Body of pancreas (tissue), 4 donors: ENCODE data around the gene VPS9D1. TPM values are rescaled to one million over a fixed set of nuclear protein-coding genes. Genes with fewer than 3 reads are reported as not detected.
A peak's percentile ranks its signal among the peaks of the same experiment; 100 is the strongest.

Source experiments
- ATAC-seq: fragments of 150-250 bp; one replicate; pipeline ENCODE4 v1.9.1; 2016
- DNase-seq, 4 donors: peaks; one replicate each; pipeline ENCODE4 v3.0.0-alpha.2; 2019
- H3K27ac ChIP-seq, 4 donors: fragments of 200-600 bp; sonication (generic); 1 replicate in 3 of 4; 2 replicates in 1 of 4; pipeline versions ENCODE4 v1.5.1 to v1.6.1; 2016 to 2019; ENCODE audit warnings: mild to moderate bottlenecking in 1 of 4, mixed read lengths in 1 of 4, moderate library complexity in 1 of 4
- H3K27me3 ChIP-seq, 2 donors: fragments of 200-600 bp; sonication (generic); one replicate each; pipeline ENCODE4 v1.6.0; 2016; ENCODE audit warnings: mild to moderate bottlenecking in 1 of 2
- H3K36me3 ChIP-seq, 2 donors: fragments of 200-600 bp; sonication (generic); replicated peaks in 1 of 2; 2 replicates each; pipeline ENCODE4 v1.5.1; 2016; ENCODE audit warnings: low read depth in 2 of 2; ENCODE audit not compliant: insufficient read depth in 1 of 2
- H3K4me1 ChIP-seq: fragments of 200-600 bp; sonication (generic); one replicate; pipeline ENCODE4 v1.6.0; 2016
- H3K4me3 ChIP-seq, 2 donors: fragments of 200-600 bp; sonication (generic); 1 replicate in 1 of 2; 2 replicates in 1 of 2; pipeline ENCODE4 v1.5.1; 2016 to 2019
- H3K9me3 ChIP-seq, 3 donors: fragments of 200-600 bp; sonication (generic); 1 replicate in 2 of 3; 2 replicates in 1 of 3; pipeline ENCODE4 v1.5.1; 2016
- POLR2A ChIP-seq, 3 donors: fragments of 450-650 bp; IDR thresholded peaks; one replicate each; pipeline ENCODE4 v1.6.1; 2016; ENCODE audit warnings: antibody characterized with exemption in 3 of 3, mild to moderate bottlenecking in 2 of 3
- WGBS, 2 donors: methylation state at CpG; one replicate each; pipeline ENCODE4 v1.1.5; 2017; 5-methylcytosine and 5-hydroxymethylcytosine counted together
- intact Hi-C: fragments of 100-400 bp; cut with DNase I; formaldehyde crosslinking; loops from one replicate; pipeline ENCODE4 v1.15.1; 2023
- total RNA-seq, 2 donors: library from RNA; depleted of rRNA; stranded (reverse); fragments of >200 nt; gene quantifications; one replicate each; pipeline ENCODE4 v1.1.0, GENCODE V29; 2016
- TF ChIP-seq, protein P1 (sequence below), 7 experiments: fragments of 450-650 bp in 4 of 7; fragments of 200-600 bp in 3 of 7; sonication (generic) in 3 of 7; IDR thresholded peaks; one replicate each; pipeline ENCODE4 v1.5.1; 2016 to 2019; ENCODE audit warnings: antibody characterized with exemption in 7 of 7

The VPS9D1 gene
- total RNA-seq, 2 donors from 2014 or later, result 3.6 to 24.7 TPM

DNA sequence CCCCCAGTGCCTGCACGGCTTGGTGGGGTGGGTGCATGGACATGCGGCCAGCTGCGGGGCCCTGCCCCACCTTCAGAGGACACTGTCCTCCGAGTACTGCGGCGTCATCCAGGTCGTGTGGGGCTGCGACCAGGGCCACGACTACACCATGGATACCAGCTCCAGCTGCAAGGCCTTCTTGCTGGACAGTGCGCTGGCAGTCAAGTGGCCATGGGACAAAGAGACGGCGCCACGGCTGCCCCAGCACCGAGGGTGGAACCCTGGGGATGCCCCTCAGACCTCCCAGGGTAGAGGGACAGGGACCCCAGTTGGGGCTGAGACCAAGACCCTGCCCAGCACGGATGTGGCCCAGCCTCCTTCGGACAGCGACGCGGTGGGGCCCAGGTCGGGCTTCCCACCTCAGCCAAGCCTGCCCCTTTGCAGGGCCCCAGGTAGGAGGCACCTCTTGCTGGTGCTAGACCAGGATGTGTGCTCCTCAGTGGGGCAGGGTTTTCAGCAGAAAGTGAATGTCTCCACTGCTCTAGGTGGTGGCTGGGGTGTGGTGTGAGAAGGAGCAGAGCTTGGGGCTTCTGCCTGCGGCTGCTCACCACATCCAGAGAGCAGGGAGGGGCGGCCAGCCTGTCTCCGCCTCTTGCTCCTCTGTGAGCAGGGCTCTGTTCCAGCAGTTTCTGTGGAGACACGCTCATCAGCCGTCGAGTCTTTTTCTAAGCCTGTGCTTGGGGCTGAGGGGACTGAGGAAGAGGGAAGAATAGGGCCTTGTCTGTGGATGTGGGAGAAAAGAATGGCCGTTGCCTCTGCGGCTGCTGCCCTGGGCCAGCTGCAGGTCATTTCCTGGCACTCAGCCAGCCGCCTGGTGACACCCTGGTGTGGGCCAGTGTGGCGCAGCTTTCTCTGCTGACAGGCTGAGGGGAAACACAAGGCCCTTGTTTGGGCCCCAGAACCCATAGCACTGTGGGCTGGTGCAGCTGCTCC lies 2.9 kb upstream of the VPS9D1 start:
- no peak for ATAC-seq

DNA sequence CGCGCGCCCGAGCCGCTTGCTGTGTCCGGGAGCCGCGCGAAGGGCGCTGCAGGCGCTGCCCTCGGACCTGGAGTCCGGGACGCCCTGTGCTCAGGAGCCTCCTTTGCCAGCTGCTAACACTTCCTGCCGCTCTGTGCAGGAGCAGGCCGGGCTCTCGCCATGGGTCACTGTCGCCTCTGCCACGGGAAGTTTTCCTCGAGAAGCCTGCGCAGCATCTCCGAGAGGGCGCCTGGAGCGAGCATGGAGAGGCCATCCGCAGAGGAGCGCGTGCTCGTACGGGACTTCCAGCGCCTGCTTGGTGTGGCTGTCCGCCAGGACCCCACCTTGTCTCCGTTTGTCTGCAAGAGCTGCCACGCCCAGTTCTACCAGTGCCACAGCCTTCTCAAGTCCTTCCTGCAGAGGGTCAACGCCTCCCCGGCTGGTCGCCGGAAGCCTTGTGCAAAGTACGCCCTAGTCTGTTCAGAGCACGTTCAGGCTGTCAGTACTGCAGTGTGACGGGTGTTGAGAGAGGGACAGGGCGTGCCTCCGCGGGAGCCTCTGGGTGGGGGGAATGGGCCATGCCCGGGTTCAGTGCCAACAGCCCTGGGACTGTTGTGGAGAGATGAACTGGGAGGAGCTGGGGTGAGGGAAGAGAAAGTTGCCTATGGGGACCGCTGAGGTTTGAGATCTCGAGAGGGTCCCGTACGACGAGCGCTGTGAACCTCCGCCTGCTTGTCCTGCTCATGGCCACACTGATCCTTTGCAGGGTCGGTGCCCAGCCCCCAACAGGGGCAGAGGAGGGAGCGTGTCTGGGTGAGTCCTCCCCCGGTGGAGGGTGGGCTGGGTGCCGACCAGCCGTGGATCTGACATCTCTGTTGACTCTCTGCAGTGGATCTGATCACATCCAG lies 1.9 kb upstream of the VPS9D1 start:
- peaks cover 30% of the 10 kb centered on the region for H3K4me1 ChIP-seq

More for the DNA sequence above, 2.9 kb upstream of the VPS9D1 start:
- peak in 3 of 4 donors; percentile 34 to 42 (median 36) for DNase-seq
- WGBS, 2 donors, result 83% methylated on average over 10 to 27 of the region's 30 CpGs
- no peak overlapping the region for H3K4me3 ChIP-seq
- intact Hi-C loops, result no loop called here
- H3K4me1 ChIP-seq, result peaks cover 30% of the 10 kb centered on the region
- peaks cover 0 to 5% of the 10 kb centered on the region in 2 donors for H3K36me3 ChIP-seq
- peak overlapping the region in 2 of 4 donors; percentile 93 to 98 for H3K27ac ChIP-seq
- TF ChIP-seq, protein P1, sequence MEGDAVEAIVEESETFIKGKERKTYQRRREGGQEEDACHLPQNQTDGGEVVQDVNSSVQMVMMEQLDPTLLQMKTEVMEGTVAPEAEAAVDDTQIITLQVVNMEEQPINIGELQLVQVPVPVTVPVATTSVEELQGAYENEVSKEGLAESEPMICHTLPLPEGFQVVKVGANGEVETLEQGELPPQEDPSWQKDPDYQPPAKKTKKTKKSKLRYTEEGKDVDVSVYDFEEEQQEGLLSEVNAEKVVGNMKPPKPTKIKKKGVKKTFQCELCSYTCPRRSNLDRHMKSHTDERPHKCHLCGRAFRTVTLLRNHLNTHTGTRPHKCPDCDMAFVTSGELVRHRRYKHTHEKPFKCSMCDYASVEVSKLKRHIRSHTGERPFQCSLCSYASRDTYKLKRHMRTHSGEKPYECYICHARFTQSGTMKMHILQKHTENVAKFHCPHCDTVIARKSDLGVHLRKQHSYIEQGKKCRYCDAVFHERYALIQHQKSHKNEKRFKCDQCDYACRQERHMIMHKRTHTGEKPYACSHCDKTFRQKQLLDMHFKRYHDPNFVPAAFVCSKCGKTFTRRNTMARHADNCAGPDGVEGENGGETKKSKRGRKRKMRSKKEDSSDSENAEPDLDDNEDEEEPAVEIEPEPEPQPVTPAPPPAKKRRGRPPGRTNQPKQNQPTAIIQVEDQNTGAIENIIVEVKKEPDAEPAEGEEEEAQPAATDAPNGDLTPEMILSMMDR (IDR thresholded peaks at IDR 0.05), result no peak
- TF ChIP-seq POLR2A (IDR thresholded peaks at IDR 0.05), result no peak
- H3K9me3 ChIP-seq, result no peaks in the 10 kb centered on the region
- no peaks in the 10 kb centered on the region for H3K27me3 ChIP-seq

DNA sequence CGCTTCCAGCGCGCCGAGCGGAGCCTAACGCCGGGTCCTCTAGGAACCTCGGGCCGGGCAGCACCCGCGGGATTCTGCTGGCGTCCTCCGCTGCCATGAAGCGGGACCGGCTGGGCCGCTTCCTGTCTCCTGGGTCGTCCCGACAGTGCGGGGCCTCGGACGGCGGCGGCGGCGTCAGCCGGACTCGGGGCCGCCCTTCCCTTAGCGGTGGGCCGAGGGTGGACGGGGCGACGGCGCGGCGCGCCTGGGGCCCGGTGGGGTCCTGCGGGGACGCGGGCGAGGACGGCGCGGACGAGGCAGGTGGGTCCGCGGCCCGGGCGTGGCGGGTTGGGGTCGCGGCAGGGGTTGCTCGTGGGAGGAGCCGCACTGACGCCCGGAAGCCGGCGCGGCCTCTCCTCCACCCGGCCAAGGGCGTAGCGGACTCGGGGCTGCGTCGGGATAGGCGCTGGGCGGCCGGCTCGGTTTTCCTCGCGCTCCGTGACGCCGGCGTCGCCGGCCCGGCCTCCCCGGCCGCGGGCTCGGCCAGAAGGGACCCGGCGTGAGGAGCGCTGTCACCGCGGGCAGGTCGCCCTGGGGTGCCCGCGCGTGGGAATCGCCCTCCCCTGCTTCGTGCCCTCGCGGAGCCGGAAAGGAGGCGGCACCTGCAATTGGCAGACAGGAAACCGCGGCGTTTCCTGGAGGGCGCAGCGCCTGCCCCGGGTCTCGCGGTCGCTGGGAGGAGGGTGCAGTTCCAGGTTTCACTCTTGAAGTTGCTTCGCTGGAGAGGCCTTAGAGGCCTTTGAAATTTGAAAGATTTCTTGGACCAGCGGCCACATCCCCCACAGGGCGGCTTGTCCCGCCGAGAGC lies 1.1 kb upstream of the VPS9D1 start:
- ATAC-seq (peak; percentile 34), DNase-seq (peak in 3 of 4 donors; percentile 58 to 73 (median 72))
- no peaks in the 10 kb centered on the region for H3K27me3 ChIP-seq
- 0% methylated on average over 93 of the region's 112 CpGs; no CpG with 5 or more reads in 1 of the 2 donors for WGBS, 2 donors
- peaks cover 30% of the 10 kb centered on the region for H3K4me1 ChIP-seq
- intact Hi-C loops, result no loop called here
- peaks cover 0 to 5% of the 10 kb centered on the region in 2 donors for H3K36me3 ChIP-seq
- TF ChIP-seq POLR2A (IDR thresholded peaks at IDR 0.05), result peak in 1 of 3 donors; percentile 30
- TF ChIP-seq, protein P1 (IDR thresholded peaks at IDR 0.05), result no peak
- H3K27ac ChIP-seq, result peak overlapping the region; percentile 83 to 98 (median 88)
- no peaks in the 10 kb centered on the region for H3K9me3 ChIP-seq
- peak overlapping the region; percentile 52 to 90 for H3K4me3 ChIP-seq

More for the DNA sequence above, 1.9 kb upstream of the VPS9D1 start:
- intact Hi-C loops, result no loop called here
- H3K4me3 ChIP-seq, result peak overlapping the region; percentile 52 to 90
- DNase-seq, result peak in 3 of 4 donors; percentile 42 to 65 (median 57)
- H3K36me3 ChIP-seq, result peaks cover 0 to 5% of the 10 kb centered on the region in 2 donors
- no peak for ATAC-seq
- H3K9me3 ChIP-seq, result no peaks in the 10 kb centered on the region
- peak in 1 of 3 donors; percentile 6 for TF ChIP-seq POLR2A (IDR thresholded peaks at IDR 0.05)
- TF ChIP-seq, protein P1 (IDR thresholded peaks at IDR 0.05), result no peak
- H3K27ac ChIP-seq, result peak overlapping the region; percentile 83 to 98 (median 88)
- WGBS, 2 donors, result 31 to 43% methylated on average over 13 to 56 of the region's 56 CpGs
- H3K27me3 ChIP-seq, result no peaks in the 10 kb centered on the region

DNA sequence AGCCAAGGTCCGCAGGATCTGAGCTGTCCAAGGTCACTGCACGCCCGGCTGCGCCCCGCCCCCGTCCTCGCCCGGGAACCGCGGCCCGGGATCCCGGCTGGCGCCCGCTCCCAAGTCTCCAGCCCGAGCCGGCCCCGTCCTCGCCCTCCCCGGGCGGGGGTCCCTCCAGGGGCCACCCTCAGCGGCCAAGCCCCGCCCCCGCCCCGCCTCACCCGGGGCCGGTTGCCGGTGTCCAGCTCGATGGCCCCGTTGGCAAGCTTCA lies 216 bp downstream of the VPS9D1 start:
- Histone ChIP-seq H3K27ac (peak overlapping the region; percentile 83 to 98 (median 88)), H3K4me3 (peak overlapping the region; percentile 52 to 90), H3K27me3 (no peaks in the 10 kb centered on the region), H3K4me1 (peaks cover 30% of the 10 kb centered on the region), H3K36me3 (peaks cover 0 to 5% of the 10 kb centered on the region in 2 donors), H3K9me3 (no peaks in the 10 kb centered on the region)
- TF ChIP-seq, protein P1 (IDR thresholded peaks at IDR 0.05), result no peak
- no peak for TF ChIP-seq POLR2A (IDR thresholded peaks at IDR 0.05)
- WGBS, 2 donors, result 1% methylated on average over 16 of the region's 29 CpGs; no CpG with 5 or more reads in 1 of the 2 donors
- DNase-seq, result peak; percentile 61 to 67 (median 66)
- intact Hi-C loops, result no loop called here
- ATAC-seq, result peak; percentile 26
